HG03280 (cell line): ENCODE results near the gene LRRC36.

Experiments used
- ATAC-seq: cut with Tn5 transposase; IDR thresholded peaks from one replicate; pipeline ENCODE4 v1.9.1; 2021; ENCODE audit warnings: mild to moderate bottlenecking, moderate library complexity; ENCODE audit not compliant: unreplicated experiment

LRRC36 gene

DNA sequence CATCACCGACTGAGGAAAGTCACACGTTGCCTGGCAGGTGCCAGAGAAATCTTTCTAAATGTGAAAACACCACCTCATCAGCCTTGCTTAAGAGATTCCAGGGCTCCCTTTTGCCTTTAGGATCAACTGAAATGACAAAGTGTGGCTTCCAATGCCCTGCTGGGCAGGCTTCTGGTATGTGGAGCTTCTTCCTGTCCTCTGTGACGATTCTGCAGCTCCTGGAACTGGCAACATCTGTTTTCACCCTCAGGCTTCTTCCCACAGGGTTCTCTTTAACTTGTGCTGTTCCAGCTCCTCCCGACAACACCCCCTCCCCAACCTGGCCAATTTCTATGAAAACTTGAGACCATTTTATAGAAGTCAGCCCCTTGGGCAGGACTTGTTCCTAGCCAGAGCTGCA is 94.4 kb downstream of the LRRC36 start:
- no peak for ATAC-seq

DNA sequence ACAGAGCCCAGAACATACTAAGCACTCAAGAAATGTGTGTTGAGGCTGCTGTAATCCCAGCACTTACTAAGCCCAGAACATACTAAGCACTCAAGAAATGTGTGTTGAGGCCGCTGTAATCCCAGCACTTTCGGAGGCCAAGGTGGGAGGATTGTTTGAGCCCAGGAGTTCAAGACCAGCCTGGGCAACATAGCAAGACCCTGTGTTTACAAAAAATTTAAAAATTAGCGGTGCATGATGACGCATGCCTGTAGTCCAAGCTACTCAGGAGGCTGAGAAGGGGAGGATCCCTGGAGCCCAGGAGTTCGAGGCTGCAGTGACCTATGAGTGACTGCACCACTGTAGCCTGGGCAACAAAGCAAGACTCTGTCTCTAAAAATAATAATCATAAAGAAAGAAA is 96.4 kb downstream of the LRRC36 start:
- no peak for ATAC-seq

GRCh38 chr16:67423611-67424260 is 97.1 kb downstream of the LRRC36 start:
- no peak for ATAC-seq

DNA sequence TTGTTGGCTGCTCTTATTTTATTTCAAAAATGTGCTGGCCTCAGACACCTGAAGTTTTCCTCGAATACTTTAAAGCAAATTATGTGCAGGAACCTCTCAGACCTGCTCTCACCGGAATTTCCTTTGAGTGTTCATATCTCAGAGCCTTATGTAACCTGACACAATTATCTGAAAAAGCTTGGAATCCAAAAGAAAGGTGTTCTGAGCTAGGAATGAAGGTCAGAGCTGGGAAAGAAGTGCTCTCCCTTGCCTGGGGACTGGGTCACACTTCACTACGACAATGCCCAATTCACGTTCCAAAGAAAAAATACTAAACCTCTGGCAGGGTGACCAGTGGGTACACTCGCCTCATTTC is 97.6 kb downstream of the LRRC36 start:
- ATAC-seq = no peak

DNA sequence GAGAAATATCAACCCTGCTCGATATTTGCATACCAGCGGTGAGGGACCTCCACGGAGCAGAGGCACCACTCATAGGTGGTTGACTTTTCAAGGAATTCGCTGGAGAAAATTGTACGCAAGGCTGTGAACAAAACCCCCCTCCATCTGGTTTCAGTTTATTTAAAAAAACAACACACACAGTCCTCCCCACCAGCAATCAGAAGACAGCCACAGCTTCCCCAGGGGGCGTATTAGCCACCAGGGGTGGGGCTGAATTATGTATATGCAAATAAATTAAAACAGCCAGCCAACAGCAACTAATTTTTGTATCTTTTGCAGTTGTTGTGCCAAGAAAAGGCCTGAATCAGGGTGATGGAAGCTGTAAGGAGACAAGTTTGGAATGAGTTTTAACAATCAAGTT is 98.4 kb downstream of the LRRC36 start:
- no peak for ATAC-seq

- ATAC-seq = no peak
Measured at GRCh38 chr16:67425580-67425979, 99.0 kb downstream of the LRRC36 start.

DNA sequence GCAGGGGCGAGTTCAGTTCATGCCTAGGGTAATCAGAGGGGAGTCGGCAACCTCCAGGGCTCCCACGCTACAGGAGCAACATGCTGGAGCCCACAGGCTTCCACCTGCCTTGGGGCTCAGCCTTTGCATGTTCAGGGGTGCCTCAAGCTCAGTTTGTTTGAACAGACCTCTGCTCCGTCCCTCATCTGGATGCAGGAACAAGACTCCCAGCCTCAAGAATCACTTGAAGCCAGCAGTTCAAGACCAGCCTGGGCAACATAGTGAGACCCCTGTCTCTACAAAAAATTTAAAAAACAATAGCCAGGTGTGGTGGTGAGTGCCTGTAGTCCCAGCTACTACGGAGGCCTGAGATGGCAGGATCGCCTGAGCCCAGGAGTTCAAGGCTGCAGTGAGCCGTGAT is 99.4 kb downstream of the LRRC36 start:
- no peak for ATAC-seq

DNA sequence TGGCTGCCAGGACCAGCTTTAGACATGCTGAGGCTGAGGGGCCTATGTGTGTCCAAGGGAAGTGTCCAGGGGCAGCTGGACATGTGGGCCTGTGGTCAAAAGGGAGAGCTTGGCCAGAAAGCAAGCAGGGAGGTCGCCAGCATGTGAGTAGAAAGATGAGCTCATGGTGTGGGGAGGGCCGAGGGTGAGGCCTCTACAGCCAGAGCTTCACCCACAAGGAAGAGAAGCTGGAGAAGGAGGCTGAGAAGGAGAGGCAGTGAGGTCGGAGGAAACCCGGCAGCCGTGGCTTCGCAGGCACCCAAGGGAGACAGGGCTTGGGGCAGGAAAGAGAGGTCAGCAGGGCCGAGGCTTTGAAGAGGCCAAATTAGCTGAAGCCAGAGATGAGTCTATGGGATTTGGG is 100.3 kb downstream of the LRRC36 start:
- no peak for ATAC-seq

DNA sequence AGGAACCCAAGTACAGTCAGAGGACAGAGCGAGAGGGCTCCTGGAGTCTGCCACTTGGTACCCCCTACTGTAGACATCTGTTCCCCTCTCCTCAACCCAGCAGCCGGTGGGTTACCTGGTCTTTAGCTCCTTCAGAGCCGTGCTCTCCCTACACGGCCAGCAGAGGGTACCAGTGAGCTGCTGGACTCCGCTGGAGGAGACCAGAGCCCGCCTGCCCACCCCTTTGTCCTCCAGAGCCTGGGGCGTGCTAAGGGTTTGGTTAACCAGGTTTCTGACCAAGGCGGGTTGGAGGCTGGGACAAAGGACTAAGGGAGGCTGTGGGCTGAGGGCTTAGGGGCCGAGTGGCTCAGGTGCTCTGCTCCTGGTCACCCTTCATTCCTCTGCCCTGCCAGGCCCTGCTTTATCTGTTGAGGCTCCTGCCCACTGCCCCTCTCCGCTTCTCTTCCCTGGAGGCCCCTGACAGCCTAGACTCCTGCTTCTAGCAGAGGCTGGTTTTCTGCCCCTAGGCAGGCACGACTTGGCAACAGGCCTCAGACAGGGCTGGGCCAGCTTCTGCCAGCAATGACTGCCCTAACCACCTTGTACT is 101.6 kb downstream of the LRRC36 start:
- no peak for ATAC-seq

DNA sequence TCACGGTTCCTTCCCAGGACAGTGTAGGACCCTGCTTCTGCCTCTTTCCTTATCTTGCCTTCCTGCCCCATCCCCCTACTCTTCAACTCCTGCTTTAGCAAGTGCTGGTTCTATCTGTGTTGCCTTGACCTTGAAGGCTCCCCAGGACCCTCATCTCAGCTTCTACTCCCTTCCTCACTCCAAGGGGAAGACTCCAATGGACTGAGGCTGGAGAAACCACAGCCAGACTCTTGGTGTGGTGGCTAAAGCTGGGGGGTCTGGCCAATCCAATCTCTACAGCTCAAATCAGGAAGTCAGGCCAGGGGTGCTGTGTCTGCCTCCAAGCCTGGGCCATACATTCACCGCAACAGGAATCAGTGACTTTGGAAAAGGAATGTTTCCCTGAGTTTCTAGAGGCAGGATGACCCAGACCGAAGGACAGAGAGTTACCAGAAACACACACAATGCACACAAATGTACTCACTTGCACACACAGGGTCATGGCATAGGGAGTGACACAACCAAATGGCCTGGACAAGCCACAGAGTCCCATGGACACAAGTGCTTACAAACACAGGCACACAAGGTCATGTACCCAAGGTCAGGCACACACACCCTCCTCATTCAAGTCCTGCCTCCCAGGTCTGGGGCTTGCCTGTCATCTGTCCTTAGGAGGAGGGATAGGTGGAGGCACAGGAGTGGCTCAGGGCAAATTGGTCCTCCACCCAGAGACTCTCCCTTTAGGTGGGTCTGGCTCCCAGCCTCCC is 102.6 kb downstream of the LRRC36 start:
- no peak for ATAC-seq

DNA sequence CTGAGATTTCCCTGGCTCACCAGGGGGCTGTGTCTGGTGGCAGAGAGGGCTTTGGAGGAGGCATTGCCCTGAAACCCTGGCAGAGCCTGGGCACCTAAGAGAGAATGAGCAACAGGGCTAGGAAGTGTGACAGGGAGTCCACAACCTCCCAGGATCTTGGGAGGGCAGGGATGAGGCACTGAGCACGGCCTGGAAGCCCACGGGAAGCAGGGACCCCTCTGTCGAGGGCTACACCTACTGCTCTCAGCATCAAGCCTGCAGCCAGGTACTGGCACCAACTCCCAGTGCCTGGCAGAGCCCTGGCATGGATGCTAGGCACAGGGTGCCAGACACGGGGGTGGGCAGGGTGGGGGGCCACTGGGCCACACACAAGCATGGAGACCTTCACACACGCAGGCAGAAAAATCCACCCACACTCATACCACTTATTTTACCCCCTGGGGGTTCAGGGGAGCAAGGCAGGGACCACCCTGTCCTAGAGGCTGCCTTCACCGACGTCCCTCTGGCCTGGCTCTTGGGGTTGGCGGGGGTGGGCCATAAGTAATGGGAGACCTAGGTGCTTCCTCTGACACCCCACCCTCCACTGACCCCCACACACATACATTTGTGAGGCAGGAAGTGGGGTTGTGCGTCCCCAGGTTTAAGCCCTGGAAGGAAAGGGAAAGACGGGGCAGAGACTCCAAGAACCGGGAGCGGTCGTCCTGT is 103.3 kb downstream of the LRRC36 start:
- no peak for ATAC-seq

DNA sequence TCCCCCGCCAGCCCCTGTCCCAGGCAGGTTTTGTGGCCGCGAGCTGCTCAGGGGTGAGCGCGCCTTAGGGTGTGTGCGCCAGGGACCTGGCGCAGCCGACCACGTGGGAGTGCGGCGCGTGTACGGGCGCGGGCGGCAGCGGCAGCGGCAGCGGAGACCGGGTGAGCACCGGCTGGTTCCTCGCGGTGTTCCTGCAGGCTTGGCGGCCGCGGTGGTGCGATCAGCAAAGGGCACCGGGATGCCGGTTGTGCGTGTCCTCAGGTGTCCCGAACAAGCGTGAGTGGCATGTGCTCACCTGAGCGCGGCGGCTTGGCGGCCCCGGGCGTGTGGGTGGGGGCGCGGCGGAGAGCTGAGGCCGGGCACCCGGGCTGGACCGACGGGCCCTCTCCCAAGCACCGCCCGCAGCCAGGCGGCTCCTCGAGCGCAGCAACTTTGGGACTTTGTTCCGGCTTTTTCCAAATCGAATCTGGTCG is 103.9 kb downstream of the LRRC36 start:
- no peak for ATAC-seq

DNA sequence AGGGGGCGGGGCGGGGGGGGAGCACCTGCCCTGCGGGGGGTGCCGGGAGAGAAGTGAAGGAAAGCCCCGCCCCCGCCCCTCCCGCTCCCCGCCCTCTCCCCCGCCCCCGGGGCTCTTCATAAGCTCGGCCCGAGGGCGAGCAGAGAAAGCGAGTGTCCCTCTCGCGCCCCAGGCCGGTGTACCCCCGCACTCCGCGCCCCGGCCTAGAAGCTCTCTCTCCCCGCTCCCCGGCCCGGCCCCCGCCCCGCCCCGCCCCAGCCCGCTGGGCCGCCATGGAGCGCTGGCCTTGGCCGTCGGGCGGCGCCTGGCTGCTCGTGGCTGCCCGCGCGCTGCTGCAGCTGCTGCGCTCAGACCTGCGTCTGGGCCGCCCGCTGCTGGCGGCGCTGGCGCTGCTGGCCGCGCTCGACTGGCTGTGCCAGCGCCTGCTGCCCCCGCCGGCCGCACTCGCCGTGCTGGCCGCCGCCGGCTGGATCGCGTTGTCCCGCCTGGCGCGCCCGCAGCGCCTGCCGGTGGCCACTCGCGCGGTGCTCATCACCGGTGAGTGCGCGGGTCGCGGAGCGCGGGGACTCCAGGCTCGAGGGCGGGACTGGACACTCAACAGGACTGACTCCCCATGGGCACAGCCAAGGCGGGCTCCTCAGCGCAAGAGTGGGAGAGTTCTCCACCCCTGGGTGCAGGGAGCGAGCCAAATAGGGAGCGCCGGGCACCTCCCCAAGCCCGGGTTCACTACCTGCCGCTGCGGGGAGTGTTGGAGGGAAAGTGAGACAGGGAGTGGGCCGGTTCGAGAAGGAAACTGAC is 104.6 kb downstream of the LRRC36 start, which contains the start of gene HSD11B2:
TSS of gene HSD11B2 (plus strand) at position 145 of the 798 bp plus-strand sequence. CDS start at position 273, 128 bp downstream.
- ATAC-seq = no peak

GRCh38 chr16:67431775-67432505 is 105.3 kb downstream of the LRRC36 start:
- ATAC-seq = no peak

GRCh38 chr16:67432506-67432890 is 105.9 kb downstream of the LRRC36 start:
- no peak for ATAC-seq

GRCh38 chr16:67433131-67433719 is 106.6 kb downstream of the LRRC36 start:
- ATAC-seq = no peak
